Liver (tissue), 3 donors: ENCODE data around the gene SPAG17.

Source experiments
- HNF4G ChIP-seq: IDR thresholded peaks from 2 replicates; pipeline ENCODE4 v1.6.1; 2016; ENCODE audit warnings: antibody characterized with exemption
- TF ChIP-seq, protein P1 (sequence below): fragments of 150-350 bp; IDR thresholded peaks from 2 replicates; pipeline ENCODE4 v1.5.1; 2017; ENCODE audit warnings: improper control_type of control experiment, low read depth, low read length; ENCODE audit not compliant: missing input control
- donor health status: healthy.
- donor health status: healthy.

GRCh38 chr1:117921991-117922390 lies 263.0 kb downstream of the SPAG17 start:
- TF ChIP-seq, protein P1, sequence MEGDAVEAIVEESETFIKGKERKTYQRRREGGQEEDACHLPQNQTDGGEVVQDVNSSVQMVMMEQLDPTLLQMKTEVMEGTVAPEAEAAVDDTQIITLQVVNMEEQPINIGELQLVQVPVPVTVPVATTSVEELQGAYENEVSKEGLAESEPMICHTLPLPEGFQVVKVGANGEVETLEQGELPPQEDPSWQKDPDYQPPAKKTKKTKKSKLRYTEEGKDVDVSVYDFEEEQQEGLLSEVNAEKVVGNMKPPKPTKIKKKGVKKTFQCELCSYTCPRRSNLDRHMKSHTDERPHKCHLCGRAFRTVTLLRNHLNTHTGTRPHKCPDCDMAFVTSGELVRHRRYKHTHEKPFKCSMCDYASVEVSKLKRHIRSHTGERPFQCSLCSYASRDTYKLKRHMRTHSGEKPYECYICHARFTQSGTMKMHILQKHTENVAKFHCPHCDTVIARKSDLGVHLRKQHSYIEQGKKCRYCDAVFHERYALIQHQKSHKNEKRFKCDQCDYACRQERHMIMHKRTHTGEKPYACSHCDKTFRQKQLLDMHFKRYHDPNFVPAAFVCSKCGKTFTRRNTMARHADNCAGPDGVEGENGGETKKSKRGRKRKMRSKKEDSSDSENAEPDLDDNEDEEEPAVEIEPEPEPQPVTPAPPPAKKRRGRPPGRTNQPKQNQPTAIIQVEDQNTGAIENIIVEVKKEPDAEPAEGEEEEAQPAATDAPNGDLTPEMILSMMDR = no peak
- no peak for TF ChIP-seq HNF4G
